ENCODE results near the gene CARD18. TPM values are rescaled to one million over a fixed set of nuclear protein-coding genes. Genes with fewer than 3 reads are reported as not detected.

CARD18 gene
- total and polyA plus RNA-seq, 4 donors = not detected

DNA sequence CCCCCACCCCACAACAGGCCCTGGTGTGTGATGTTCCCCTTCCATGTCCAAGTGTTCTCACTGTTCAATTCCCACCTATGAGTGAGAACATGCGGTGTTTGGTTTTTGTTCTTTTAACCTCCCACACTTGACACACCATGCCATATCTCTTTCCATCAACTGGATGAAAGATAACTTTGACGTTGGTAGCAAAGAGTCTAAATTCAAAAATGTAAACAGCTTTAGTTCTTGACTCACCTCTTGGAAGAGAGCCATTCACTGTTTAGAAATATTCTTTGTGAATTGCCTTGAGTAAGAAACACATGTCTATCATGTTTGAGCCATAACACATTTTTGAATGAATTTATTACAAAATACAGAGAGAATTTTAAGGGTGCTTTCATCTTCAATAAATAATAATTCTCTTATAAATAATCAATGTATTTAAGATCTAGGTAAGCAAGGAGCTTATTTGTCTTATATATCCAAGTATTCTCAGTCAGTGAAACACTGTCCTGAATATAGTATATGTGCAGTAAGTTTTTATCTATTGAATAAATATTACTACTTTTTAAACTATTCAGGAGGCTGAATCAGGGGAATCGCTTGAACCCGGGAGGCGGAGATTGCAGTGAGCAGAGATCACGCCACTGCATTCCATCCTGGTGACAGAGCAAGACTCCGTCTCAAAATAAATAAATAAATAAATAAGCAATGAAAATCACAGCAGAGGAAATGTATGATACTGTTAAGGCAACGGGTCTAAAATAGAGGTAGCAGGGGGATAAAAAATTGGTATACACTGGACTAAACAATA is 6.7 kb downstream of the CARD18 start:
- peaks cover 0 to 2% (median 0%) of the 10 kb centered on the region in 4 donors for H3K9me3 ChIP-seq (ENCODE audit: control insufficient read depth in 4 of 4, low read length in 3 of 4)
- no peak overlapping the region for H3K9ac ChIP-seq (ENCODE audit: low read depth in 1 of 2, low read length in 2 of 2)
- H3K4me1 ChIP-seq (ENCODE audit: control insufficient read depth in 4 of 4, insufficient read depth in 4 of 4, low read length in 3 of 4) = no peaks in the 10 kb centered on the region
- H3K4me3 ChIP-seq (ENCODE audit: low read depth in 1 of 3, low read length in 3 of 3) = no peak overlapping the region
- TF ChIP-seq EGR1 (IDR thresholded peaks at IDR 0.05; ENCODE audit: low read depth in 2 of 2) = no peak
- TF ChIP-seq YY1 (IDR thresholded peaks at IDR 0.05) = no peak
- TF ChIP-seq, protein P1, sequence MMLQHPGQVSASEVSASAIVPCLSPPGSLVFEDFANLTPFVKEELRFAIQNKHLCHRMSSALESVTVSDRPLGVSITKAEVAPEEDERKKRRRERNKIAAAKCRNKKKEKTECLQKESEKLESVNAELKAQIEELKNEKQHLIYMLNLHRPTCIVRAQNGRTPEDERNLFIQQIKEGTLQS (IDR thresholded peaks at IDR 0.05) = no peak
- TF ChIP-seq, protein P2, sequence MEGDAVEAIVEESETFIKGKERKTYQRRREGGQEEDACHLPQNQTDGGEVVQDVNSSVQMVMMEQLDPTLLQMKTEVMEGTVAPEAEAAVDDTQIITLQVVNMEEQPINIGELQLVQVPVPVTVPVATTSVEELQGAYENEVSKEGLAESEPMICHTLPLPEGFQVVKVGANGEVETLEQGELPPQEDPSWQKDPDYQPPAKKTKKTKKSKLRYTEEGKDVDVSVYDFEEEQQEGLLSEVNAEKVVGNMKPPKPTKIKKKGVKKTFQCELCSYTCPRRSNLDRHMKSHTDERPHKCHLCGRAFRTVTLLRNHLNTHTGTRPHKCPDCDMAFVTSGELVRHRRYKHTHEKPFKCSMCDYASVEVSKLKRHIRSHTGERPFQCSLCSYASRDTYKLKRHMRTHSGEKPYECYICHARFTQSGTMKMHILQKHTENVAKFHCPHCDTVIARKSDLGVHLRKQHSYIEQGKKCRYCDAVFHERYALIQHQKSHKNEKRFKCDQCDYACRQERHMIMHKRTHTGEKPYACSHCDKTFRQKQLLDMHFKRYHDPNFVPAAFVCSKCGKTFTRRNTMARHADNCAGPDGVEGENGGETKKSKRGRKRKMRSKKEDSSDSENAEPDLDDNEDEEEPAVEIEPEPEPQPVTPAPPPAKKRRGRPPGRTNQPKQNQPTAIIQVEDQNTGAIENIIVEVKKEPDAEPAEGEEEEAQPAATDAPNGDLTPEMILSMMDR (IDR thresholded peaks at IDR 0.05; ENCODE audit: low read depth, low read length, missing input control) = no peak
- no peak for TF ChIP-seq SP1 (IDR thresholded peaks at IDR 0.05)
- TF ChIP-seq RAD21 (IDR thresholded peaks at IDR 0.05) = no peak
- no peak for TF ChIP-seq FOXA1 (IDR thresholded peaks at IDR 0.05)
- no peak for TF ChIP-seq HNF4G (IDR thresholded peaks at IDR 0.05)
- TF ChIP-seq RXRA (IDR thresholded peaks at IDR 0.05) = no peak
- TF ChIP-seq GABPA (IDR thresholded peaks at IDR 0.05 in 1 of 2, conservative IDR thresholded peaks at IDR 0.05 in 1 of 2) = no peak
- TF ChIP-seq FOXA2 (IDR thresholded peaks at IDR 0.05) = no peak
- TF ChIP-seq, protein P3, sequence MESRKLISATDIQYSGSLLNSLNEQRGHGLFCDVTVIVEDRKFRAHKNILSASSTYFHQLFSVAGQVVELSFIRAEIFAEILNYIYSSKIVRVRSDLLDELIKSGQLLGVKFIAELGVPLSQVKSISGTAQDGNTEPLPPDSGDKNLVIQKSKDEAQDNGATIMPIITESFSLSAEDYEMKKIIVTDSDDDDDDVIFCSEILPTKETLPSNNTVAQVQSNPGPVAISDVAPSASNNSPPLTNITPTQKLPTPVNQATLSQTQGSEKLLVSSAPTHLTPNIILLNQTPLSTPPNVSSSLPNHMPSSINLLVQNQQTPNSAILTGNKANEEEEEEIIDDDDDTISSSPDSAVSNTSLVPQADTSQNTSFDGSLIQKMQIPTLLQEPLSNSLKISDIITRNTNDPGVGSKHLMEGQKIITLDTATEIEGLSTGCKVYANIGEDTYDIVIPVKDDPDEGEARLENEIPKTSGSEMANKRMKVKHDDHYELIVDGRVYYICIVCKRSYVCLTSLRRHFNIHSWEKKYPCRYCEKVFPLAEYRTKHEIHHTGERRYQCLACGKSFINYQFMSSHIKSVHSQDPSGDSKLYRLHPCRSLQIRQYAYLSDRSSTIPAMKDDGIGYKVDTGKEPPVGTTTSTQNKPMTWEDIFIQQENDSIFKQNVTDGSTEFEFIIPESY (IDR thresholded peaks at IDR 0.05) = no peak
- no peaks in the 10 kb centered on the region for H3K36me3 ChIP-seq (ENCODE audit: control insufficient read depth in 4 of 4, insufficient read depth in 3 of 4, low read depth in 1 of 4, low read length in 3 of 4)
- no peak overlapping the region for H3K27ac ChIP-seq (ENCODE audit: low read depth in 1 of 2, low read length in 2 of 2)
- no peaks in the 10 kb centered on the region for H3K27me3 ChIP-seq (ENCODE audit: control insufficient read depth in 4 of 4, insufficient read depth in 4 of 4, low read length in 3 of 4)
- WGBS = 81% methylated on average over 8 of the region's 8 CpGs
- DNase-seq (ENCODE audit: low spot score) = no peak

DNA sequence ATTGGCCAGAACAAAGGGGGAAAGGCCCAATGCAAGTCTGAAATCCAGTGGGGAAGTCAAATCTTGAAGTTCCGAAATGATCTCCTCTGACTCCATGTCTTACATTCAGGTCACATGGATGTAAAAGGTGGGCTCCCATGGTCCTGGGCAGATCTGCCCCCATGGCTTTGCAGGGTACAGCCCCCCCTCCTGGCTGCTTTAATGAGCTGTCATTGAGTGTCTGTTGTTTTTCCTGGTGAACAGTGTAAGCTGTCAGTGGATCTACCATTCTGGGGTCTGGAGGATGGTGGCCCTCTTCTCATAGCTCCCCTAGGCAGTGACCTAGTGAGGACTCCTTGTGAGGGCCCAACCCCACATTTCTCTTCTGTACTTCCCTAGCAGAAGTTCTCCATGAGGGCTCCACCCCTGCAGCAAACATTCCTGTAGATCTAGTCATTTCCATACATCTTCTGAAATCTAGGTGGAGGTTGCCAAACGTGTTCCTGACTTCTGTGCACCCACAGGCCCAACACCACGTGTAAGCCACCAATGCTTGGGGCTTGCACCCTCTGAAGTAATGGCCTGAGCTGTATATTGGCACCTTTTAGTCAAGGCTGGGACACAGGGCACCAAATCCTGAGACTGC is 9.3 kb downstream of the CARD18 start:
- no peak for DNase-seq (ENCODE audit: low spot score)
- no peak overlapping the region for H3K4me3 ChIP-seq (ENCODE audit: low read depth in 1 of 3, low read length in 3 of 3)
- H3K27me3 ChIP-seq (ENCODE audit: control insufficient read depth in 4 of 4, insufficient read depth in 4 of 4, low read length in 3 of 4) = no peaks in the 10 kb centered on the region
- no peak for TF ChIP-seq RAD21 (IDR thresholded peaks at IDR 0.05)
- no peak for TF ChIP-seq FOXA1 (IDR thresholded peaks at IDR 0.05)
- TF ChIP-seq, protein P1 (IDR thresholded peaks at IDR 0.05) = no peak
- TF ChIP-seq, protein P3 (IDR thresholded peaks at IDR 0.05) = no peak
- TF ChIP-seq SP1 (IDR thresholded peaks at IDR 0.05) = no peak
- TF ChIP-seq, protein P2 (IDR thresholded peaks at IDR 0.05; ENCODE audit: low read depth, low read length, missing input control) = no peak
- H3K9ac ChIP-seq (ENCODE audit: low read depth in 1 of 2, low read length in 2 of 2) = no peak overlapping the region
- no peaks in the 10 kb centered on the region for H3K4me1 ChIP-seq (ENCODE audit: control insufficient read depth in 4 of 4, insufficient read depth in 4 of 4, low read length in 3 of 4)
- WGBS = 58% methylated on average over 3 of the region's 3 CpGs
- H3K27ac ChIP-seq (ENCODE audit: low read depth in 1 of 2, low read length in 2 of 2) = no peak overlapping the region
- peaks cover 0 to 2% (median 1%) of the 10 kb centered on the region in 4 donors for H3K9me3 ChIP-seq (ENCODE audit: control insufficient read depth in 4 of 4, low read length in 3 of 4)
- no peaks in the 10 kb centered on the region for H3K36me3 ChIP-seq (ENCODE audit: control insufficient read depth in 4 of 4, insufficient read depth in 3 of 4, low read depth in 1 of 4, low read length in 3 of 4)
